ENCODE measurements around the gene TAF4B.
A peak's percentile ranks its signal among the peaks of the same experiment; 100 is the strongest.

TAF4B gene

DNA sequence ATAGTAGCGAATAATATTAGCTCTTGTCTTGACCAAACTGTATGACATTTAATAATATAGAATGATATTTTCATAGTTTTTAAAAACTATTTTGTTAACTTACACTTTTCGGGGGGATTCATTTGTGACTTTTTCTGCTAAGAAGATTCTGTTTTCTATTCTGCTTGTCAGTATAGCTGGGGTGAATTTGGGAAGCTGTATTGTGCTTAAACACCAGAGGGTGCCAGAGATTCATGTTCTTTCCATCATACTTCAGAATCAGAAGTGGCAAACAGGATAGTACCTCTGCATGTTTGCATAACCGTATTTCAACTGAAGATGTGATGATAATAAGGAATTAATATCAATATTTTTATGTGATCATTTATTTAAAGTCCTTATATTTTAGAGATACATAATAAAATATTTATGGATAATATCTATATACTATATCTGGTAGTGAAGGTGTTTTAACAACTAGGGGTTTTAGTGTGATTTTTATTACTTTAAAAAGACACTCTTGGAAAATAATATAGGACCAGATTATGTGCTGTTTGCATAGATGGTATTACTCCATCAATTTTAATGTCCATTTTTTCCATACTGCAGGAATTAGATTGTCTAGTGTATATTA is 81.0 kb downstream of the TAF4B start:
- peak; percentile 71 to 79 for DNase-seq
- no peak for TF ChIP-seq GATA1 (IDR thresholded peaks at IDR 0.05; ENCODE audit: low read depth, low read length)
- TF ChIP-seq POLR2A (IDR thresholded peaks at IDR 0.05; ENCODE audit: low read length), result no peak

DNA sequence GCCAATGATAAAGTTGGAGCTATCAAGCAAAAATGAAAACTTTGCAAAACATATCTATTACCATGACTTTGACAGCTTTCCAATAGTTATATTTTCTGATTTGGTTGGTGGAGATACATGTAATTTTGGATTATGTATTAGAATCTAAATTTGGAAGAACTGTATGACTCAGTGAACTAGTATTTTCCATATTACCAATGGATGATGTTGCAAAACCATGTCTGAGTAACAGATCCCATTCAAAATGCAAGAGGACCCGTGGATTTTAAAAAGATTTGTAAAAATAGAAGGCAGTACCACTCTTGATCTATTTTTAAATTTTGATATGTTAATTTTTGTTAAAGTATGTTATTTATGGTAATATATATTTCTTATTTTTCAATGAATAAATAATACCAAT is 83.0 kb downstream of the TAF4B start:
- no peak for DNase-seq
- TF ChIP-seq GATA1 (IDR thresholded peaks at IDR 0.05; ENCODE audit: low read depth, low read length) (no peak), POLR2A (IDR thresholded peaks at IDR 0.05; ENCODE audit: low read length) (no peak)

DNA sequence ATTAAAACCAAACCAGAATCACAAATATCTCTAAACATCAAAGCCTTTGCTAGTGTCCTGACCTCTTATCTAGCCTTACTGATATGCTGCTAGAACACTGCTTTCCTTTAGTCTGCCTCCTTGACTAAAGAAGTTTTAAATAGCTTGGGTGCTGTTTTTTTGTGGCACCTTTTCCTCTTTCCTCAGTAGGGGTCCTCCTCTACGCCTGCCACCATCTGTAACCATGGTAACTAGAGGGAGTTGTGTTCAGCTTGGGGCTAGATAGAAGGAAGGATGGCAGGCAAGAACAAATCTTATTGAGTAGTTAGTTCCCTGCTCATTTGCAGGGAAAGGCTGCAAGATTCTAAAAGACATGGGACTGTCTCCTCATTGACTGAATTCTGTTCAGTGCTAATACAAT is 86.0 kb downstream of the TAF4B start:
- no peak for DNase-seq
- TF ChIP-seq GATA1 (IDR thresholded peaks at IDR 0.05; ENCODE audit: low read depth, low read length) (no peak), POLR2A (IDR thresholded peaks at IDR 0.05; ENCODE audit: low read length) (no peak)

DNA sequence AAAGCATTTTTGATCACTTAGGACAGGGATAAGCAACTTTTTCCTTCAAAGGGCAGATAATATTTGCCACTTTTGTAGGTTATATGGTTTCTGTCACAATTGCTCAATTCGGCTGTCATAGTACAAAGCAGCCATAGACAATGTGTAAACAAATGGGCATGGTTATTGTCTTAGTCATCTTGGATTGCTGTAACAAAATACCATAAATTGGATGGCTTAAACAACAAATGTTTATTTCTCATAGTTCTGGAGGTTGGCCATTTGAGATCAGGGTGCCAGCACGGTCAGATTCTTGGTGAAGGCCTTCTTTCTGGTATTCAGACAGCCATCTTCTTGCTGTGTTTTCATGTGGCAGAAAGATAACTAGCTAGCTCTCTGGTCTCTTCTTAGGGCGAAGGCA is 91.2 kb downstream of the TAF4B start:
- TF ChIP-seq POLR2A (IDR thresholded peaks at IDR 0.05; ENCODE audit: low read length), result no peak
- TF ChIP-seq GATA1 (IDR thresholded peaks at IDR 0.05; ENCODE audit: low read depth, low read length), result no peak
- DNase-seq, result no peak

DNA sequence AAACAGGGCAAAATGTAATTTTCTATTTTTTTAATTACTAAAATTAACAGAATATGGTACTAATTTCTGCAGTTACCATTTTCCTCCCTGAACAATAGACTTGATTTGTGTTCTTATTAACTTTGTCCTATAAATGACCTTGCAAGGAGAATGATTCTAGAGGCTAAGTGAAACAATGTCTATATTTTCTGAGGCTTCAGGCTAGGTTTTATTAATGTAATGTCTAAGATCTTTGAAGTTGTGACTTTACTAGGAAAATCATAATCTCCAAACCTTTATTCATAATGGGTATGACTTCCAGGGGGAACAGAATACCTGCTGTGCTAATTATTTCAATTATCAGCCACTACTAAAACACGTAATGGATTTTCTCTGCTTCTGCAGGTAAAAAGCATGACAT is 94.4 kb downstream of the TAF4B start:
- TF ChIP-seq GATA1 (IDR thresholded peaks at IDR 0.05; ENCODE audit: low read depth, low read length) (no peak), POLR2A (IDR thresholded peaks at IDR 0.05; ENCODE audit: low read length) (no peak)
- no peak for DNase-seq

DNA sequence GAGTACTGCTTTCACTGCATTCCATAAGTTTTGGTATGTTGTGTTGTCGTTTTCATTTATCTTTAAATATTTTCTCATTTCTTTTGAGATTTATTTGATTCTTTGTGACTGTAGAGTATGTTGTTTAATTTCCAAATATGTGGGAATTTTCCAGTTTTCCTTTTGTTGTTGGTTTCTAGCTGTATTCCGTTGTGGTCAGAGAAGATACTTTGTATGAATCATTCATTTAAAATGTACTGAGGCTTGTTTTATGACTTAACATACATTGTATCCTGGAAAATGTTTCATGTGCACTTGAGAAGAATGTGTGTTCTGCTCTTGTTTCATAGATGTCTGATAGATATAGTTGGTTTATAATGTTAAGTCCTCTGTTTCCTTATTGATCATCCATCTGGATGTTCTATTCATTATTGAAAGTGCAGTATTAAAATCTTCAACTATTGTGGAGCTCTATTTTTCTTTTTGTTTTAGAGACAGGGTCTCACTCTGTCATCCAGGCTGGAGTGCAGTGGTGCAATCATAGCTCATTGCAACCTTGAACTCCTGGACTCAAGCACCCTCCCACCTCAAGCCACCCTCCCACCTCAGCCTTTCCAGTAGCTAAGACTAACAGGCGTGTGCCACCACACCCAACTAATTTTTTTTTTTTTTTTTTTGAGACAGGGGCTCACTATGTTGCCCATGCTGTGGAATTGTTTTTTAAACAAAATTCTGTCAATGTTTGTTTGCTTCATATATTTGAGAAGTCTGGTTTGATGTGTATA is 96.8 kb downstream of the TAF4B start:
- no peak for TF ChIP-seq GATA1 (IDR thresholded peaks at IDR 0.05; ENCODE audit: low read depth, low read length)
- no peak for TF ChIP-seq POLR2A (IDR thresholded peaks at IDR 0.05; ENCODE audit: low read length)
- no peak for DNase-seq

DNA sequence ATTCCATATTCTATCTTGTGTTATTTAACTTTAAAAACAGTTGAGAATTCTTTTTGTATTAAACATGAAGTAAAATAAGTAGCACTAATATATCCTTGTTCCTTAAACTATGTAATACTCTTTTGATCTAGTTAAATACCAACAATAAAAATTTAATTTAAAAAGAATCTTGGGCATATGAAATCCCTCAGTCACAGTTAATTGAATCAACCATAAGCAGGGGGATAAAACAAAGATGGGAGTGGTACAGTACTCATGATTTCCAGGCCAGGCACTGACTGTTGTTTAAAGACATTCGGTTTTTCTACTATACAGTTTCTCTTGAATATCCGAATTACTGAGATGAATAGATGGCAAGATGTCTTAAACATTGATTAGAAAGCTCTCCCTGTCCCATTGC is 99.5 kb downstream of the TAF4B start:
- no peak for DNase-seq
- TF ChIP-seq POLR2A (IDR thresholded peaks at IDR 0.05; ENCODE audit: low read length), result no peak
- TF ChIP-seq GATA1 (IDR thresholded peaks at IDR 0.05; ENCODE audit: low read depth, low read length), result no peak

DNA sequence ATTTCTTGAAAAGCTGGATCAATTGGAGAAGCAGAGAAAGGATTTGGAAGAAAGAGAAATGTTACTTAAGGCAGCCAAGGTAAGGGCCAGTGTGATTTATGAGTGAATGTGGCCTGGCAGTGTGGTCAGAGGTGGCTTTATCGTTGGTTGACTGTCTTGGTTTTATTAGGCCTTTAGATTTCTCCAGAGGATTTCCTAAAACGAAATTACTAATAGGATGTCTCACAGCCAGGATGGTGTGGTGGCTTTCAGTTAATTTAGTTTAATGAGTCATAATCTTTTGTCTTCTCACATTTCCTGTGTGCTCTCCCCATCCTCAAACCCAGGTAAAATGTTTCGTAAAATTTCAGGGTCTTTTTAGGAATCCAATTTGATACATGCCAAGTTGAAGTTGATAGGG is 100.8 kb downstream of the TAF4B start:
- DNase-seq, result no peak

DNA sequence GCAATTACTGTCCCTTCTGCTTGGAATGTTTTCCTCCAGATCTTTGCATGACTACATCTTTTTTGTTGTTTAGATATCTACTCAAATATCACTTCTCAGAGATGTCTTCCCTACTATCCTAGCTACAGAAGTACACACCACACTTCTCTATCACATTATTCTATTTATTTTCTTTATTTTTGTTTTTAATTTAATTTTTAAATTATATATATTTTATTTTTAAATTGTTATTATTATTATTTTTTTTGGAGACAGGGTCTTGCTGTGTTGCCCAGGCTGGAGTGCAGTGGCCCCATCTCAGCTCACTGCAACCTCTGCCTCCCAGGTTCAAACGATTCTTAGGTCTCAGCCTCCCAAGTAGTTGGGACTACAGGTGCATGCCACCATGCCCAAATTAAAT is 106.7 kb downstream of the TAF4B start:
- no peak for DNase-seq
- no peak for TF ChIP-seq GATA1 (IDR thresholded peaks at IDR 0.05; ENCODE audit: low read depth, low read length)
- TF ChIP-seq POLR2A (IDR thresholded peaks at IDR 0.05; ENCODE audit: low read length), result no peak

More for the DNA sequence above, 100.8 kb downstream of the TAF4B start:
- no peak for TF ChIP-seq GATA1 (IDR thresholded peaks at IDR 0.05; ENCODE audit: low read depth, low read length)
- TF ChIP-seq POLR2A (IDR thresholded peaks at IDR 0.05; ENCODE audit: low read length), result no peak

DNA sequence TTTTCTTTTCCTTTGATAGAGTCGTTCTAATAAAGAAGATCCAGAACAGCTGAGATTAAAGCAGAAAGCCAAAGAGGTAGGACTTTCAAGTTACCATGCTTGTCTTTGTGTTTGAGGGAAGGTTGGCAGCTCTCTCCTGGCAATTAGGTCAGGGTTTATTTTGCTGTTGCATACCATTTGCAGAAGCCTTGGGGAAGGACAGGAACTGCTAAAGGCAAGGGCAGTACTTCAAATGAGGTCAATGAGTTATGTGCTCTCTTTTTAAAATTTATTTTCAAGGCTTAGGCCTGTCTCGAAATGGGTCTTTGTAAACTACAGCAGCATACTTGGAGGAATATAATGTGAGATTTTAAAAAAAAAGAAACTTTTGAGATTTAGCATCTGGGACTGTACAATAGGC is 108.9 kb downstream of the TAF4B start:
- TF ChIP-seq GATA1 (IDR thresholded peaks at IDR 0.05; ENCODE audit: low read depth, low read length) (no peak), POLR2A (IDR thresholded peaks at IDR 0.05; ENCODE audit: low read length) (no peak)
- no peak for DNase-seq

DNA sequence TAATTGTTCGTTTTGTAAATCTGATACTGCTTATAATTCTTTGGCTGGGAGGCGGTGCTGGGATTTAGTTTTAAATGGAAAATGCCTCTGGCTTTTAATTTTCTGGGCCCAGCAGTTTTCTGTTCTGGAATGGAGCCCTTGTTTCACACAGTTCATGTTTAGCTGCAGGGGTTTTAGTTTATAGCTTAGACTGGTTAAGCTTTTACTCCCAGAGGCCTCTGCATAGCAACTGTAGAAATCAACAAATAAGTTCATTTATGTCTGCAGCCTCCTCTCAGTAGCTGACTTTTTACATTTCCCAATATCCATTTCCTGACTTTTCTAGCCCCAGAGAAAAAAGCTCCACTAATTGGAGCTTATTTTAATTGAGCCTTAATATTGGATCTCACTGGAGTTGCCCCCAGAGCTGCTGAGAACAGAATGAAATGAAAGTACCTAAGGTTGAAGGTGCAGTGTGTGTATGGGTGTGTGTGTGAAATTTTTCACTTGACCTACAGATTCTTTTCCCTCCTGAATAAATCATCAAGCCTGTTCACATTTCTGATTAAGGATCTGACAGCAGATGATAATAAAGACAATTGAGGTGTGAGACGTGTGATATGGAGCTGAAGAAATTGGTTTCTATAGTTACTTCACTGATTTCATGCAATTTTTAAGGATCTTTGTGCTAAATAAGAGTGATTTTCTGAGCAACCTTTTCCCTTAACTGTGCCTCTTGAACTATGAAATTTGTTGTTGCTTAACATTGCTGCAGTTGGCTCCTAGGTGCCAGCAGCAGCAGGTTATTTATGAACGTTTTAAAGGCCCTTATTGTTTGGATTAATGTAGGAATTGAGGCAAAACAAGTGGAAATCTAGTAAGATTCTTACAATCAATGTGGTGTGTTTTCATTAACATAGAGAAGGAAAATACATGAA is 109.6 kb downstream of the TAF4B start:
- TF ChIP-seq POLR2A (IDR thresholded peaks at IDR 0.05; ENCODE audit: low read length) (no peak), GATA1 (IDR thresholded peaks at IDR 0.05; ENCODE audit: low read depth, low read length) (no peak)

DNA sequence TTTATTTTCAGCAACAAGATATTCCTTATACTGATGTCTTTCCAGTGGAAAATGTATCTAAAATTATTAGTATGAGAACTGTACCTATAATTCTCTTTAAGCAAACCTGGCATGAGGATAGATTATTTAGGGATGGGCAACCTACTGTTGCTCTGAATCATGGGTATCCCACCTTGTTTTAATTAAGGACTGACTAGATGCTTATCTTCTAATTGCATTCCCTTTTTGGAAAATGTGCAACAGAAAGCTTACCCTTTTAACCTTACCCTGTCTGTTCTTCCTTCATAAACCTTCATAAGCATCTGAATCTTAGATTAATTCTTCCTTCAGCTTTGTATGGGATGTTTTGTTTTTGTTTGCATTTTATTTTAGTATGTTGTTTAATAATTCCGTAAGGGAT is 110.3 kb downstream of the TAF4B start:
- TF ChIP-seq POLR2A (IDR thresholded peaks at IDR 0.05; ENCODE audit: low read length), result no peak
- no peak for TF ChIP-seq GATA1 (IDR thresholded peaks at IDR 0.05; ENCODE audit: low read depth, low read length)
- no peak for DNase-seq

More for the DNA sequence above, 109.6 kb downstream of the TAF4B start:
- no peak for DNase-seq

DNA sequence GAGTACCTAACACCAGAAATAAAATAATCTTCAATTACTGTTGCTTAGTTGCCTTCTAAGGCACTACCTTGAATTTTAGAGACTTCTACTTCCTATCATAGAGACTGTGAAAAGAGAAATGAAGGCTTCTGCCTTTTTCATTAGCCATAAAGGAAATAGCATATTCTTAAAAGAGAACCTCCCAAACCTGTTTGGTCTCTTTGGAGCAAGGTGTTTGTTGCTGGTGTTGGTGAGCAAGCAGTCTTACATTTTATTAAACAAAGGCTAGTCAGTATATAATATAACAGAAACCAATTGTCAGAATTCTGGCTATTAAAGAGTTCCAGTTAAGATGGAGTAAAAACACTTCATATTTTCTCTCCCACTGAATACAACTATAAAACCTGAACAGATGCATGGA is 116.4 kb downstream of the TAF4B start:
- no peak for TF ChIP-seq GATA1 (IDR thresholded peaks at IDR 0.05; ENCODE audit: low read depth, low read length)
- no peak for TF ChIP-seq POLR2A (IDR thresholded peaks at IDR 0.05; ENCODE audit: low read length)
- no peak for DNase-seq

DNA sequence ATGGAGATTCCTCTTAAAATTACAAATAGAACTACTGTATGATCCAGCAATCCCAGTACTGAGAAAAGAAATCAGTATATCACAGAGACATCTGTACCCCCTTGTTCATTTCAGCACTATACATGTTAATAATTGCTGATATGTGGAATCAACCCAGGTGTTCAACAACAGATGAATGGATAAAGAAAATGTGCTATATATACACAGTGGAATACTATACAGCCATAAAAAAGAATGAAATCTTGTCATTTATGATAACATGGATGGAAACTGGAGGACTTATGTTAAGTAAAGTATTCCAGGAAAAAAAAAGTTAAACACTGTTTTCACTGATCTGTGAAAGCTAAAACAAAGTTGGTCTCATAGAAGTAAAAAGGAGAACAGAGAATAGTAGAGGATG is 124.7 kb downstream of the TAF4B start:
- no peak for TF ChIP-seq POLR2A (IDR thresholded peaks at IDR 0.05; ENCODE audit: low read length)
- no peak for TF ChIP-seq GATA1 (IDR thresholded peaks at IDR 0.05; ENCODE audit: low read depth, low read length)
- DNase-seq, result no peak
